ENCODE data around the gene FRAS1. TPM values are rescaled to one million over a fixed set of nuclear protein-coding genes. Genes with fewer than 3 reads are reported as not detected.

Gene FRAS1
- total and polyA plus RNA-seq, 2 donors (not counting 1 experiment from before 2014, with no cell fraction given) = 0.30 to 0.66 TPM

DNA sequence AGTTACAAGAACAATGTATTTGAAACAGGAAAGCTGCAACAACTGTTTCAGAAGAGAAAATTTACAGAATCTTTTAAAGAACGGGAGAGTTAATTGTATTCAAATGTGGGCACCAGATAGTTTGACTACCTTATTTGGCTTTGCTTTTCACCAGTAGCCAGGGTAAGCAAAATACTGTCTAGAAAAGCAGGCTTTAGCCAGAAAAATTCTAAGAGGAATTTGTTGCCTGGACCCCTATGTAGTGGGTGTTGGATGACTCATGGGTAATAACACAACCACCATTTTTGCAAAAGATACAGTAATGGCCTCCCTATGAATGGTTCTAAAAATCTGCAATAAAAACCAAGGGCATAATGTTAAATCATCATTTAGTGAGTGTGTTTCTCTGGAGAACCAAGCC, 261.0 kb downstream of the FRAS1 start:
- Histone ChIP-seq H3K9ac (ENCODE audit: insufficient read depth, low read length) (no peak overlapping the region), H3K4me2 (ENCODE audit: extremely low read depth, insufficient read depth, low read length) (no peak overlapping the region), H3K4me1 (ENCODE audit: control insufficient read depth, extremely low read depth, insufficient read depth, low read length) (no peaks in the 10 kb centered on the region), H3K4me3 (replicated peaks in 1 of 4; ENCODE audit: control extremely low read depth in 1 of 4, insufficient read depth in 1 of 4, low read depth in 3 of 4, low read length in 4 of 4) (no peak overlapping the region), H3K27me3 (ENCODE audit: control insufficient read depth, insufficient read depth, low read length) (no peaks in the 10 kb centered on the region), H2AFZ (ENCODE audit: low read length) (no peak overlapping the region), H4K20me1 (ENCODE audit: control insufficient read depth, extremely low read depth, insufficient read depth, low read length) (peaks cover 1% of the 10 kb centered on the region), H3K79me2 (ENCODE audit: control insufficient read depth, insufficient read depth, low read length) (no peaks in the 10 kb centered on the region), H3K9me3 (ENCODE audit: control insufficient read depth, insufficient read depth, low read depth, low read length) (no peaks in the 10 kb centered on the region), H3K27ac (ENCODE audit: insufficient read depth, low read length) (no peak overlapping the region), H3K36me3 (ENCODE audit: control insufficient read depth, insufficient read depth, low read length) (no peaks in the 10 kb centered on the region)
- no peak for DNase-seq (ENCODE audit: low read depth in 2 of 2)
- TF ChIP-seq EZH2 (IDR thresholded peaks at IDR 0.05; ENCODE audit: low read length, missing control alignments) = no peak
- TF ChIP-seq, protein P1, sequence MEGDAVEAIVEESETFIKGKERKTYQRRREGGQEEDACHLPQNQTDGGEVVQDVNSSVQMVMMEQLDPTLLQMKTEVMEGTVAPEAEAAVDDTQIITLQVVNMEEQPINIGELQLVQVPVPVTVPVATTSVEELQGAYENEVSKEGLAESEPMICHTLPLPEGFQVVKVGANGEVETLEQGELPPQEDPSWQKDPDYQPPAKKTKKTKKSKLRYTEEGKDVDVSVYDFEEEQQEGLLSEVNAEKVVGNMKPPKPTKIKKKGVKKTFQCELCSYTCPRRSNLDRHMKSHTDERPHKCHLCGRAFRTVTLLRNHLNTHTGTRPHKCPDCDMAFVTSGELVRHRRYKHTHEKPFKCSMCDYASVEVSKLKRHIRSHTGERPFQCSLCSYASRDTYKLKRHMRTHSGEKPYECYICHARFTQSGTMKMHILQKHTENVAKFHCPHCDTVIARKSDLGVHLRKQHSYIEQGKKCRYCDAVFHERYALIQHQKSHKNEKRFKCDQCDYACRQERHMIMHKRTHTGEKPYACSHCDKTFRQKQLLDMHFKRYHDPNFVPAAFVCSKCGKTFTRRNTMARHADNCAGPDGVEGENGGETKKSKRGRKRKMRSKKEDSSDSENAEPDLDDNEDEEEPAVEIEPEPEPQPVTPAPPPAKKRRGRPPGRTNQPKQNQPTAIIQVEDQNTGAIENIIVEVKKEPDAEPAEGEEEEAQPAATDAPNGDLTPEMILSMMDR (conservative IDR thresholded peaks at IDR 0.05 in 1 of 2, IDR thresholded peaks at IDR 0.05 in 1 of 2; ENCODE audit: low read depth in 1 of 2, low read length in 2 of 2) = no peak

DNA sequence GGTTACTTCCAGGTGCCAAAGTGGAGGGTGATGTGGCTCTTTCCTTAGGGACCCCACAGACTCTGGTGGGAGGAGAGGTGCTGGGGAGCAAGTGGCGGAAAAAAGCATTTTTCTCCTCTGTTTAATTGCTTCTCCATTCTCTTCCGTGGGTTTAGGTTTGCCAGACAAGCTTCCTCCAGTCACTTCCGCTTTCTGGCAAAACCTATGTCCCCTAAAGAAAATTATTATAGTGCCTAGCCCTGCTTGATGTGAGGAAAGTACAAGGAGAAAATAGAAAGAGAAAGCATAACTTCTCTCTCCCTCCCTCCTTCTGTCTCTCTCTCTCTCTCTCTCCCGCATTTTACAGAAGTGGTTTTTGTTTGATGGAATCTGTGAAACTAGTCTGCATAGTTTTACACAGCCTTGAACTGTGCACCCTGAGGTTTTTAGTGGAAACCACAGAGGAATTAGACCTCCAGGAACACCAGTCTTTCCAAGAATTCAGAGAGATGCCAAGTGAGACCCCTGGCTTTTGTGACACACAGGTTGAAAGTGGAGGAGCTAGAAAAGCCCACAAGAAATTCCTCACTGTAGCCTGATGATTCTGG, 263.3 kb downstream of the FRAS1 start:
- DNase-seq (ENCODE audit: low read depth in 2 of 2) = peak in 1 of 2 donors; percentile 70
- no peaks in the 10 kb centered on the region for H3K9me3 ChIP-seq (ENCODE audit: control insufficient read depth, insufficient read depth, low read depth, low read length)
- no peak overlapping the region for H3K27ac ChIP-seq (ENCODE audit: insufficient read depth, low read length)
- no peak overlapping the region for H3K9ac ChIP-seq (ENCODE audit: insufficient read depth, low read length)
- H4K20me1 ChIP-seq (ENCODE audit: control insufficient read depth, extremely low read depth, insufficient read depth, low read length) = peaks cover 1% of the 10 kb centered on the region
- no peaks in the 10 kb centered on the region for H3K79me2 ChIP-seq (ENCODE audit: control insufficient read depth, insufficient read depth, low read length)
- H3K4me3 ChIP-seq (replicated peaks in 1 of 4; ENCODE audit: control extremely low read depth in 1 of 4, insufficient read depth in 1 of 4, low read depth in 3 of 4, low read length in 4 of 4) = no peak overlapping the region
- no peaks in the 10 kb centered on the region for H3K27me3 ChIP-seq (ENCODE audit: control insufficient read depth, insufficient read depth, low read length)
- H3K36me3 ChIP-seq (ENCODE audit: control insufficient read depth, insufficient read depth, low read length) = no peaks in the 10 kb centered on the region
- TF ChIP-seq, protein P1 (conservative IDR thresholded peaks at IDR 0.05 in 1 of 2, IDR thresholded peaks at IDR 0.05 in 1 of 2; ENCODE audit: low read depth in 1 of 2, low read length in 2 of 2) = no peak
- no peak for TF ChIP-seq EZH2 (IDR thresholded peaks at IDR 0.05; ENCODE audit: low read length, missing control alignments)
- H2AFZ ChIP-seq (ENCODE audit: low read length) = no peak overlapping the region
- H3K4me2 ChIP-seq (ENCODE audit: extremely low read depth, insufficient read depth, low read length) = no peak overlapping the region
- H3K4me1 ChIP-seq (ENCODE audit: control insufficient read depth, extremely low read depth, insufficient read depth, low read length) = no peaks in the 10 kb centered on the region

DNA sequence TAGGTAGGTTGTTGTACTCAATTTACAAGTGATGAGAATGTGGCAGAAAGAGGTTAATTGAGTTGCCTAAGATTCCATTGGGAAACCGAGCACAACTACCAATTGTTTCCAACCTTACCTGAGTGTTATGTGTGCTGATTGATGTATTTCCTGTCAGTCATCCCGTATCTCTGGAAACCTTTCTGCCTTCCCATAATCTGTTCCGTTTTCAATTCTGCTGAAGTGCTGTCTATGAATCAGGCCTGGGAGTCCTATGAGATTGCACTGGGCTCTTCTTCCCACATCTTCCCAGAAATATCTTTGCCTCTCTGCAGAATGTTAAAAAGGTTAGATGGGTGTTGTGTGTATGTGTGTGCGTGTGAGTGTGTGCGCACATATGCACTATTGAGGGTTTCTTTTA, 264.9 kb downstream of the FRAS1 start:
- Histone ChIP-seq H3K27ac (ENCODE audit: insufficient read depth, low read length) (no peak overlapping the region), H4K20me1 (ENCODE audit: control insufficient read depth, extremely low read depth, insufficient read depth, low read length) (no peaks in the 10 kb centered on the region), H3K9me3 (ENCODE audit: control insufficient read depth, insufficient read depth, low read depth, low read length) (no peaks in the 10 kb centered on the region), H3K4me3 (replicated peaks in 1 of 4; ENCODE audit: control extremely low read depth in 1 of 4, insufficient read depth in 1 of 4, low read depth in 3 of 4, low read length in 4 of 4) (no peak overlapping the region), H3K36me3 (ENCODE audit: control insufficient read depth, insufficient read depth, low read length) (no peaks in the 10 kb centered on the region), H2AFZ (ENCODE audit: low read length) (no peak overlapping the region), H3K9ac (ENCODE audit: insufficient read depth, low read length) (no peak overlapping the region), H3K79me2 (ENCODE audit: control insufficient read depth, insufficient read depth, low read length) (no peaks in the 10 kb centered on the region), H3K4me2 (ENCODE audit: extremely low read depth, insufficient read depth, low read length) (no peak overlapping the region), H3K4me1 (ENCODE audit: control insufficient read depth, extremely low read depth, insufficient read depth, low read length) (no peaks in the 10 kb centered on the region), H3K27me3 (ENCODE audit: control insufficient read depth, insufficient read depth, low read length) (no peaks in the 10 kb centered on the region)
- TF ChIP-seq EZH2 (IDR thresholded peaks at IDR 0.05; ENCODE audit: low read length, missing control alignments) = no peak
- TF ChIP-seq, protein P1 (conservative IDR thresholded peaks at IDR 0.05 in 1 of 2, IDR thresholded peaks at IDR 0.05 in 1 of 2; ENCODE audit: low read depth in 1 of 2, low read length in 2 of 2) = no peak
- DNase-seq (ENCODE audit: low read depth in 2 of 2) = no peak

All from fibroblast of lung (primary cell).